GM23338 (cell line): ENCODE results near the gene SH3RF3.

ENCODE experiments used
- CREB1 ChIP-seq: fragments of 250-450 bp; sonication (Bioruptor Pico); IDR thresholded peaks from 2 replicates; pipeline ENCODE4 v1.5.0; 2020; ENCODE audit warnings: low read depth, mild to moderate bottlenecking, moderate library complexity
- EZH2 ChIP-seq: fragments of 200-600 bp; sonication (generic); IDR thresholded peaks from one replicate; pipeline ENCODE4 v1.8.0; 2017; ENCODE audit warnings: antibody characterized with exemption, mild to moderate bottlenecking, low read depth; ENCODE audit not compliant: unreplicated experiment
- EZH2phosphoT487 ChIP-seq: fragments of 200-600 bp; sonication (generic); IDR thresholded peaks from one replicate; pipeline ENCODE4 v1.8.1; 2018; ENCODE audit warnings: antibody characterized with exemption; ENCODE audit not compliant: unreplicated experiment
- JUNB ChIP-seq: IDR thresholded peaks from one replicate; pipeline ENCODE4 v1.6.1; 2016; ENCODE audit warnings: antibody characterized with exemption; ENCODE audit not compliant: unreplicated experiment
- NANOG ChIP-seq: IDR thresholded peaks from 2 replicates; pipeline ENCODE4 v1.6.1; 2016; ENCODE audit warnings: antibody characterized with exemption, borderline replicate concordance
- POLR2AphosphoS5 ChIP-seq: IDR thresholded peaks from 2 replicates; pipeline ENCODE4 v1.6.1; 2016; ENCODE audit warnings: antibody characterized with exemption, low read depth
- REST ChIP-seq: IDR thresholded peaks from one replicate; pipeline ENCODE4 v1.6.1; 2018; ENCODE audit warnings: antibody characterized with exemption; ENCODE audit not compliant: unreplicated experiment
- STAT1 ChIP-seq: IDR thresholded peaks from one replicate; pipeline ENCODE4 v1.6.1; 2016; ENCODE audit warnings: antibody characterized with exemption; ENCODE audit not compliant: unreplicated experiment
- ZNF114 ChIP-seq: fragments of 250-450 bp; sonication (Bioruptor Pico); IDR thresholded peaks from 2 replicates; pipeline ENCODE4 v1.5.0; 2020; ENCODE audit warnings: mild to moderate bottlenecking, moderate library complexity
- ZNF331 ChIP-seq: fragments of 250-450 bp; sonication (Bioruptor Pico); IDR thresholded peaks from 2 replicates; pipeline ENCODE4 v1.5.0; 2020; ENCODE audit warnings: low read depth, mild to moderate bottlenecking, moderate library complexity
- ZNF462 ChIP-seq: fragments of 250-450 bp; sonication (Bioruptor Pico); IDR thresholded peaks from 2 replicates; pipeline ENCODE4 v1.5.0; 2020; ENCODE audit warnings: mild to moderate bottlenecking, moderate library complexity
- TF ChIP-seq, protein P1 (sequence below), 2 experiments: fragments of 200-600 bp in 1 of 2; sonication (generic) in 1 of 2; conservative IDR thresholded peaks; 2 replicates each; pipeline versions ENCODE4 v1.5.1 to v1.6.1; 2016 to 2017; ENCODE audit warnings: antibody characterized with exemption in 2 of 2, low read depth in 2 of 2, mild to moderate bottlenecking in 2 of 2, moderate library complexity in 1 of 2
- TF ChIP-seq, protein P2 (sequence below): IDR thresholded peaks from 2 replicates; pipeline ENCODE4 v1.6.1; 2016; ENCODE audit warnings: antibody characterized with exemption

DNA sequence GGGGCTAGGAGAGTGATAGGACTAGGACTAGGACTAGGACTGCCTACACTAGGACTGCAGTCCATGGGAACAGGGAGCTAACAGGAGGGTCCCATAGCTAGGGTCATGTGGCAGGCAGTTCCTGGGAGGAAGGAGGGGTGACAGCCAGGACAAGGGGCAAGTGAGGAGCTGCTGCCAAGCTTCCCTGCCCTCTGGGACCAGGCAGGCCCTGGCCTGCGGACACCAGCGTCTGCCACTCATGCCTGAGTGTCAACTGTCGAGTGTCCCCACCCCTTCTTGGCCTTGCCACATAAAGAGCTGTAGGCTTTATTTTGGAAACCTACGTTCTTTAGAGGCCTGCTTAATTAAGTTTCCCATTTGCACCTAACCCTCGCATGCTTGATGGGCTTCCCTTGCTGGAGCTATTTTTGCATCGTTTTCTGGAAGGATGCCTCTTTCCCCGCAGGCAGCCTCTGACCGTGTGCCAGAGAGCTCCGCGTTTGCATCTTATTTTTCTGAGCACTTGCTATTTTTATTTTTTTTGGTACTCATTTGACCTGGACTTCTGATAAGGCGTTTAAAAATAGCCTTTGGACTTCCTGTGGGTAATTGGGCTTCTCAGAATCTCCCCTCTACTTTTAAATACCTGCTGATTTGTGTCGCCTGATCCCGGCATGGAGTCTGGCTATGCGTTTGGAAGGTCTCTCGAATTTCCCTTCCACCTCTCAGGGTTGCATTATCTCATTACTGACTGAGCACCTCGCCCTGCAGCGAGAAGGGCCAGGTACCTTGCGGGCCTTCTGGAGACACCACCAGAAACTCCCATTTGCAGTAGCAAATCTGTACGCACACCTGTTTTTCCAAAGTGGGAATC is 66.4 kb downstream of the SH3RF3 start:
- TF ChIP-seq, protein P1, sequence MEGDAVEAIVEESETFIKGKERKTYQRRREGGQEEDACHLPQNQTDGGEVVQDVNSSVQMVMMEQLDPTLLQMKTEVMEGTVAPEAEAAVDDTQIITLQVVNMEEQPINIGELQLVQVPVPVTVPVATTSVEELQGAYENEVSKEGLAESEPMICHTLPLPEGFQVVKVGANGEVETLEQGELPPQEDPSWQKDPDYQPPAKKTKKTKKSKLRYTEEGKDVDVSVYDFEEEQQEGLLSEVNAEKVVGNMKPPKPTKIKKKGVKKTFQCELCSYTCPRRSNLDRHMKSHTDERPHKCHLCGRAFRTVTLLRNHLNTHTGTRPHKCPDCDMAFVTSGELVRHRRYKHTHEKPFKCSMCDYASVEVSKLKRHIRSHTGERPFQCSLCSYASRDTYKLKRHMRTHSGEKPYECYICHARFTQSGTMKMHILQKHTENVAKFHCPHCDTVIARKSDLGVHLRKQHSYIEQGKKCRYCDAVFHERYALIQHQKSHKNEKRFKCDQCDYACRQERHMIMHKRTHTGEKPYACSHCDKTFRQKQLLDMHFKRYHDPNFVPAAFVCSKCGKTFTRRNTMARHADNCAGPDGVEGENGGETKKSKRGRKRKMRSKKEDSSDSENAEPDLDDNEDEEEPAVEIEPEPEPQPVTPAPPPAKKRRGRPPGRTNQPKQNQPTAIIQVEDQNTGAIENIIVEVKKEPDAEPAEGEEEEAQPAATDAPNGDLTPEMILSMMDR (conservative IDR thresholded peaks at IDR 0.05; ENCODE audit: low read depth in 2 of 2): no peak
- no peak for TF ChIP-seq POLR2AphosphoS5
- TF ChIP-seq REST: no peak
- no peak for TF ChIP-seq EZH2phosphoT487
- no peak for TF ChIP-seq EZH2
- TF ChIP-seq, protein P2, sequence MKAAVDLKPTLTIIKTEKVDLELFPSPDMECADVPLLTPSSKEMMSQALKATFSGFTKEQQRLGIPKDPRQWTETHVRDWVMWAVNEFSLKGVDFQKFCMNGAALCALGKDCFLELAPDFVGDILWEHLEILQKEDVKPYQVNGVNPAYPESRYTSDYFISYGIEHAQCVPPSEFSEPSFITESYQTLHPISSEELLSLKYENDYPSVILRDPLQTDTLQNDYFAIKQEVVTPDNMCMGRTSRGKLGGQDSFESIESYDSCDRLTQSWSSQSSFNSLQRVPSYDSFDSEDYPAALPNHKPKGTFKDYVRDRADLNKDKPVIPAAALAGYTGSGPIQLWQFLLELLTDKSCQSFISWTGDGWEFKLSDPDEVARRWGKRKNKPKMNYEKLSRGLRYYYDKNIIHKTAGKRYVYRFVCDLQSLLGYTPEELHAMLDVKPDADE: no peak
- TF ChIP-seq CREB1: no peak
- TF ChIP-seq ZNF114 (CRISPR knock-in tag): no peak
- TF ChIP-seq JUNB: no peak
- no peak for TF ChIP-seq NANOG
- no peak for TF ChIP-seq ZNF331
- TF ChIP-seq ZNF462: no peak
- no peak for TF ChIP-seq STAT1
